GM18861 (cell line): ENCODE data around the gene GREM1.

Source experiments
- ATAC-seq: cut with Tn5 transposase; IDR thresholded peaks from one replicate; pipeline ENCODE4 v1.9.1; 2021; ENCODE audit not compliant: unreplicated experiment

The GREM1 gene

GRCh38 chr15:32694222-32694983, 23.4 kb upstream of the GREM1 start:
- ATAC-seq: no peak

- ATAC-seq: no peak
Measured at GRCh38 chr15:32698773-32699390, 18.9 kb upstream of the GREM1 start.

GRCh38 chr15:32700501-32701150, 17.2 kb upstream of the GREM1 start:
- ATAC-seq: no peak

GRCh38 chr15:32701863-32702262, 15.9 kb upstream of the GREM1 start:
- ATAC-seq: no peak

GRCh38 chr15:32704395-32704981, 13.3 kb upstream of the GREM1 start:
- no peak for ATAC-seq

- ATAC-seq: no peak
Measured at GRCh38 chr15:32705446-32705845, 12.4 kb upstream of the GREM1 start.

GRCh38 chr15:32706704-32707103, 11.1 kb upstream of the GREM1 start:
- no peak for ATAC-seq

- no peak for ATAC-seq
Measured at GRCh38 chr15:32707436-32707835, 10.4 kb upstream of the GREM1 start.

GRCh38 chr15:32709295-32710033, 8.3 kb upstream of the GREM1 start:
- ATAC-seq: no peak

GRCh38 chr15:32715276-32715675, 2.5 kb upstream of the GREM1 start:
- ATAC-seq: peak; percentile 52

GRCh38 chr15:32716216-32716914, 1.4 kb upstream of the GREM1 start:
- ATAC-seq: no peak

- ATAC-seq: no peak
Measured at GRCh38 chr15:32716915-32717425, 834 bp upstream of the GREM1 start.

- ATAC-seq: no peak
Measured at GRCh38 chr15:32718227-32718820, 520 bp downstream of the GREM1 start.

GRCh38 chr15:32718821-32719716, 1.3 kb downstream of the GREM1 start:
- no peak for ATAC-seq

- ATAC-seq: no peak
Measured at GRCh38 chr15:32721596-32721995, 3.8 kb downstream of the GREM1 start.

- no peak for ATAC-seq
Measured at GRCh38 chr15:32722136-32722535, 4.3 kb downstream of the GREM1 start.

- peak; percentile 92 for ATAC-seq
Measured at GRCh38 chr15:32723171-32723948, 5.6 kb downstream of the GREM1 start.
